Measurements from ENCODE around the gene ZNF569.

ZNF569 gene

DNA sequence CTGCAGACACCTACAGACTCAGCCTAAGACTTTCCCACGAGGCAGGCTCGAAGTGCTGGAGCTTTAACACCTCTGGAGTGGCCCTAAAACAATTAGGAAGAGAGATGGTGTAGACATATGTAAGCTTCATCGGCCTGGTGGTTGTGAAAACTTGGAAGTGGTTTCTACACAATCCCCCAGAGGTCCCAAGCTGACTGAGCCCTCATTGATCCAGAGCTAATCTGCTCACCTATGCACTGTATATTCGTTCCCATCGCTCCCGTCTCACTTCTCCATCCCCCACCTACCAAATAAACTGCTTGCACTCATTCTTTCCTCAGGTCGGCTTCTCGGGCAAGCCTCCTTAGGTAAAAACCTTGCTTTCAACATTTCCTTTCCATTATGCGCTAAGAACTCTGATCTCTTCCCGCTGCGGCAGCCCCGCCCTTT is 38.7 kb upstream of the ZNF569 start:
- TF ChIP-seq, protein P1, sequence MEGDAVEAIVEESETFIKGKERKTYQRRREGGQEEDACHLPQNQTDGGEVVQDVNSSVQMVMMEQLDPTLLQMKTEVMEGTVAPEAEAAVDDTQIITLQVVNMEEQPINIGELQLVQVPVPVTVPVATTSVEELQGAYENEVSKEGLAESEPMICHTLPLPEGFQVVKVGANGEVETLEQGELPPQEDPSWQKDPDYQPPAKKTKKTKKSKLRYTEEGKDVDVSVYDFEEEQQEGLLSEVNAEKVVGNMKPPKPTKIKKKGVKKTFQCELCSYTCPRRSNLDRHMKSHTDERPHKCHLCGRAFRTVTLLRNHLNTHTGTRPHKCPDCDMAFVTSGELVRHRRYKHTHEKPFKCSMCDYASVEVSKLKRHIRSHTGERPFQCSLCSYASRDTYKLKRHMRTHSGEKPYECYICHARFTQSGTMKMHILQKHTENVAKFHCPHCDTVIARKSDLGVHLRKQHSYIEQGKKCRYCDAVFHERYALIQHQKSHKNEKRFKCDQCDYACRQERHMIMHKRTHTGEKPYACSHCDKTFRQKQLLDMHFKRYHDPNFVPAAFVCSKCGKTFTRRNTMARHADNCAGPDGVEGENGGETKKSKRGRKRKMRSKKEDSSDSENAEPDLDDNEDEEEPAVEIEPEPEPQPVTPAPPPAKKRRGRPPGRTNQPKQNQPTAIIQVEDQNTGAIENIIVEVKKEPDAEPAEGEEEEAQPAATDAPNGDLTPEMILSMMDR (IDR thresholded peaks at IDR 0.05; ENCODE audit: low read length, missing control alignments), result no peak
- DNase-seq (ENCODE audit: low read depth), result no peak

DNA sequence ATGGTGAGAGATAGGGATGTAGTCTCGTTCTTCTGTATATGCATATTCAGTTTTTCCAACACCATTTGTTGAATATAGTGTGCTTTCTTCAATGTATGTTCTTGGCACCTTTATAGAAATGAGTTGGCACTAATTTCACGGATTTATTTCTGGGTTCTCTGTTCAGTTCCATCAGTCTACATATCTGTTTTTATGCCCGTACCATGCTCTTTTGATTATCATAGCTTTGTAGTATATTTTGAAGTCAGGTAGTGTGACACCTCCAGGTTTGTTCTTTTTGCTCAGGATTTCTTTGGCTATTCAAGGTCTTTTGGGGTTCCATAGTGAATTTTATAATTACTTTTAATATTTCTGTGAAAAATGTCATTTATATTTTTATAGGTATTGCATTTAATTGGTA is 25.0 kb upstream of the ZNF569 start:
- DNase-seq (ENCODE audit: low read depth), result no peak
- TF ChIP-seq, protein P1 (IDR thresholded peaks at IDR 0.05; ENCODE audit: low read length, missing control alignments), result no peak
- no peak overlapping the region for H3K4me3 ChIP-seq (replicated peaks; ENCODE audit: low read depth, low read length)

More for the DNA sequence above, 38.7 kb upstream of the ZNF569 start:
- H3K4me3 ChIP-seq (replicated peaks; ENCODE audit: low read depth, low read length), result peak overlapping the region; percentile 74

DNA sequence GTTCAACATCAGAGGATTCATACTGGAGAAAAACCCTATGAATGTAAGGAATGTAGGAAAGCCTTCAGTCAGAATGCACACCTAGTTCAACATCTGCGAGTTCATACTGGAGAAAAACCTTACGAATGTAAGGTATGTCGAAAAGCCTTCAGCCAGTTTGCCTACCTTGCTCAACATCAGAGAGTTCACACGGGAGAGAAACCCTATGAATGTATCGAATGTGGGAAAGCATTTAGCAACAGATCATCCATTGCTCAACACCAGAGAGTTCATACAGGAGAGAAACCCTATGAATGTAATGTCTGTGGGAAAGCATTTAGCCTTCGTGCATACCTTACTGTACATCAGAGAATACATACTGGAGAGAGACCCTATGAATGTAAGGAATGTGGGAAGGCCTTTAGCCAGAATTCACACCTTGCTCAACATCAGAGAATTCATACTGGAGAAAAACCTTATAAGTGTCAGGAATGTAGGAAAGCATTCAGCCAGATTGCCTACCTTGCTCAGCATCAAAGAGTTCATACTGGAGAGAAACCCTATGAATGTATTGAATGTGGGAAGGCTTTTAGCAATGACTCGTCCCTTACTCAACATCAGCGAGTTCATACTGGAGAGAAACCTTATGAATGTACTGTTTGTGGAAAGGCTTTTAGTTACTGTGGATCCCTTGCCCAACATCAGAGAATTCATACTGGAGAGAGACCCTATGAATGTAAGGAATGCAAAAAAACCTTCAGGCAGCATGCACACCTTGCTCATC is 17.3 kb upstream of the ZNF569 start:
- TF ChIP-seq, protein P1 (IDR thresholded peaks at IDR 0.05; ENCODE audit: low read length, missing control alignments), result no peak
- DNase-seq (ENCODE audit: low read depth), result no peak
- H3K4me3 ChIP-seq (replicated peaks; ENCODE audit: low read depth, low read length), result no peak overlapping the region

DNA sequence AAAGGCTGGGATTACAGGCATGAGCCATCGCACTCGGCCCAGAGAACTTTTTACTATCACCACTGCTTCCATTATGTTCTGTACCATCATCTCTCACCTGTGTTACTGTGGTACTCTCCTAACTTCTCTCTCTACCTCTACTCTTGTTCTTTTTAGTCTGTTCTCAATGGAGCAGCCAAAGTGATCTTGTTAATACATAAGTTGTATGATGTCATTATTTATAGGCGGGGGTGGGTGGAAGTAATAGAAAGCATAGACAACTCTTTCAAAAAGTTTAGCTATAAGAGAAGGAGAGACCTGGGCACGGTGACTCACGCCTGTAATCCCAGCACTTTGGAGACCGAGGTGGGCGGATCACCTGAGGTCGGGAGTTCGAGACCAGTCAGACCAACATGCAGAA is 4.9 kb upstream of the ZNF569 start:
- no peak for DNase-seq (ENCODE audit: low read depth)
- TF ChIP-seq, protein P1 (IDR thresholded peaks at IDR 0.05; ENCODE audit: low read length, missing control alignments), result no peak
- H3K4me3 ChIP-seq (replicated peaks; ENCODE audit: low read depth, low read length), result no peak overlapping the region

DNA sequence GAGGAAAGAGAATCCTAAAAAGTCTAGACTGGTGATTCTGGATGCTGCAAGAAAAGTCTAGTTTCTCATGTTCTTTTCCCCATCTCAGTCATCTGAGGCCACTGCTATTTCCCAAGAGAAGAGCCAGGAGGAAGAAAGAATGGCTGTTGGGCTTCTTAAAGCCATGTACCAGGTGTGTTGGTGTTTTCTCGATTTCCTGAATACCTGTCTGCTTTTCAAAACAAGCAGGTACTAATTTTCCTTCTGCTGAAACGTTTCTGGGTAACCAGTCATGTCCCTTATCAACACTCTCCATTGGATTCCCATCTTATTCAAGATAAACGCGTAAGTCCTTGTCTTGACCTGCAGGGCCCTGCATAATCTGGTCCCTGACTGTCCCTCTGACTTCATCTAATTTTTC is 3.0 kb upstream of the ZNF569 start:
- TF ChIP-seq, protein P1 (IDR thresholded peaks at IDR 0.05; ENCODE audit: low read length, missing control alignments), result no peak
- no peak for DNase-seq (ENCODE audit: low read depth)
- H3K4me3 ChIP-seq (replicated peaks; ENCODE audit: low read depth, low read length), result peak overlapping the region; percentile 98

DNA sequence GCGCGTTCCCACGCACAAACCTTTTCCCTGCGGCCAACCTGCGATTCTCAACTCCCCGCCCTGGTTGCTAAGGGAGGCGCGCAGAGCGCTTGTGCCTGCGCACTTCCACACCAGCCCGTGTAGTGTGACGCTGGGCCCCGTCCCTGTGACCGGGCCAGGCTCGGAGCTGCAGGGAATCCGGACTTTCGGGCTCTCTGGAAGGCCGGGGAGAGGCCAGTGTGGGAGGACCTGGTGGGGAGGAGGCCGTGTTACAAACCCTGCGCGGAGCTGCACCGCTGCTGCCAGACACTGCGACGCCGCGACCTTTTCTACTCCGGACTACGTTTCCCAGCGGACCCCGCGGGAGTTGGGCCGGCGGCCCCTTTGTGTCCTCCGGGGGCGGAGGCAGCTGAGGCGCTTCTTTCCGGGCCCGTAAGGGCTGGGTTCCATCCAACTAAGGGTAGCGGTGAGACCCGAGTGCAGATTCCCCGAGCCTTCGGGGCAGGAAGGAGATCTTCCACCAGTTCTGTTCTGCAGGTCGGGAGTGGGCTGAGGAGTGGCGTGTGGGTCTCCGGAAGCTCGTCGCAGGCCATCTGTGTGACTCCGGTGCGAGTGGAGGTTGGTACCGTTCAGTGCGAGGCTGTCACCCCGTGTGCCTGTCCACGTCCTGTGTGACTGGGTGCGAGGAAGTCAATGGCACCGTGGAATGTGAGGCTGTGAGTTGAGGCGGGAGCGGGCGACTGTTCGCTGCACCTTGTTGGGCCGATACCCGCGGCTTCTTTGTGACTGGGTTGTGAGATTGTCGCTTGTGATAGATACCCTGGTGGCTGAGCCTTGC is 1.9 kb upstream of the ZNF569 start, which contains the start of gene ZNF570:
TSS of gene ZNF570 (plus strand) at position 396 of the 817 bp plus-strand sequence. CDS start 999 bp downstream, outside the sequence.
- H3K4me3 ChIP-seq (replicated peaks; ENCODE audit: low read depth, low read length), result peak within 1 kb of the TSS; percentile 98
- TF ChIP-seq, protein P1 (IDR thresholded peaks at IDR 0.05; ENCODE audit: low read length, missing control alignments), result no peak
- peak; percentile 91 for DNase-seq (ENCODE audit: low read depth)

Measured in fibroblast of pulmonary artery (primary cell).